B cell (primary cell): ENCODE measurements around the gene GTF3C4.

Experiments used
- EZH2 ChIP-seq: IDR thresholded peaks from 2 replicates; pipeline ENCODE4 v1.6.1; 2012; ENCODE audit warnings: borderline replicate concordance, low read depth, mild to moderate bottlenecking, moderate library complexity, low read length; ENCODE audit not compliant: insufficient read depth, poor library complexity, severe bottlenecking
- TF ChIP-seq, protein P1 (sequence below): fragments of 200-600 bp; IDR thresholded peaks from one replicate; pipeline ENCODE4 v1.8.0; 2022; ENCODE audit warnings: antibody characterized with exemption, mild to moderate bottlenecking

DNA sequence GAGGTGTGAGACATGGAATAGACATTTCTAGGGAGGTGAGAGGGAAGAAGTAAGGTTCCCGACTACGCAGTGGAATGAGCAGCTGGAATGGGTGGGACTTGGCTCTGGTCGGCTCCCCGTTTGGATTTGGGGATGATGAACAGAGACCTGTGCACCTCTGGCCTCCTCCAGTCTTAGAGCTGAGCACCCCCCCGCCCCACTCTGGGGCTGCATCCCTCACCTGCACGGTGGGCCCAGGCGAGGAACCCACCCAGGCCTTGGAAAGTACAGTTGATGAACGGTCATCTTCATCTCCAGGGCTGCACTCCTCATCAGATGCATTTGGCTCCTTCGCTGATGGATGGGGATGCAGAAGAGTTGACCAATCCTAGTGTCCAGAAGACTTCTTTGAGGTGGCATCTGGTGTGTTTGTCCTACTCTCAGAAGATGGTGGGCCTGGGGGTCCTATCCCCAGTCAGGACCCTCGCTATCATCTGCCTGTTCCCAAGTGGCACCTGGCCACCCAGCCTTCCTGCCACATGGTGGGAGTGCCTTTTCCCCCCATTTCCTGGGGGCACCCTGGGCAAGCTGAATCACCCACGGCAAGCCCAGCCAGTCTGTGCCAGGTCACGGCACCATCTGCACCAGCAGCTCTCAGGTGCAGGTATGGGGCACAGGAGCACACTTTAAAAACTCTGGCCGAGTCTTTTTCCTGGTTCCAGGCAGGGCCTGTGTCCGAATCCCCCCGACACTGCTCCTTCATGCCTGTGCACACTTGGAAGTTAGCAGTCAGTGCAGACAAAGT, 70.5 kb downstream of the GTF3C4 start:
- TF ChIP-seq, protein P1, sequence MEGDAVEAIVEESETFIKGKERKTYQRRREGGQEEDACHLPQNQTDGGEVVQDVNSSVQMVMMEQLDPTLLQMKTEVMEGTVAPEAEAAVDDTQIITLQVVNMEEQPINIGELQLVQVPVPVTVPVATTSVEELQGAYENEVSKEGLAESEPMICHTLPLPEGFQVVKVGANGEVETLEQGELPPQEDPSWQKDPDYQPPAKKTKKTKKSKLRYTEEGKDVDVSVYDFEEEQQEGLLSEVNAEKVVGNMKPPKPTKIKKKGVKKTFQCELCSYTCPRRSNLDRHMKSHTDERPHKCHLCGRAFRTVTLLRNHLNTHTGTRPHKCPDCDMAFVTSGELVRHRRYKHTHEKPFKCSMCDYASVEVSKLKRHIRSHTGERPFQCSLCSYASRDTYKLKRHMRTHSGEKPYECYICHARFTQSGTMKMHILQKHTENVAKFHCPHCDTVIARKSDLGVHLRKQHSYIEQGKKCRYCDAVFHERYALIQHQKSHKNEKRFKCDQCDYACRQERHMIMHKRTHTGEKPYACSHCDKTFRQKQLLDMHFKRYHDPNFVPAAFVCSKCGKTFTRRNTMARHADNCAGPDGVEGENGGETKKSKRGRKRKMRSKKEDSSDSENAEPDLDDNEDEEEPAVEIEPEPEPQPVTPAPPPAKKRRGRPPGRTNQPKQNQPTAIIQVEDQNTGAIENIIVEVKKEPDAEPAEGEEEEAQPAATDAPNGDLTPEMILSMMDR: no peak
- TF ChIP-seq EZH2: no peak
